GM10266 (cell line): Measurements from ENCODE around the gene PRLH.

Experiments used
- DNase-seq: peaks from one replicate; pipeline ENCODE4 v3.0.0; 2012; ENCODE audit errors: extremely low spot score
- TF ChIP-seq, protein P1 (sequence below): IDR thresholded peaks from 2 replicates; pipeline ENCODE4 v1.5.1; 2012; ENCODE audit warnings: mild to moderate bottlenecking, low read depth; ENCODE audit not compliant: control insufficient read depth, insufficient read depth; ENCODE audit errors: missing control alignments

The PRLH gene

DNA sequence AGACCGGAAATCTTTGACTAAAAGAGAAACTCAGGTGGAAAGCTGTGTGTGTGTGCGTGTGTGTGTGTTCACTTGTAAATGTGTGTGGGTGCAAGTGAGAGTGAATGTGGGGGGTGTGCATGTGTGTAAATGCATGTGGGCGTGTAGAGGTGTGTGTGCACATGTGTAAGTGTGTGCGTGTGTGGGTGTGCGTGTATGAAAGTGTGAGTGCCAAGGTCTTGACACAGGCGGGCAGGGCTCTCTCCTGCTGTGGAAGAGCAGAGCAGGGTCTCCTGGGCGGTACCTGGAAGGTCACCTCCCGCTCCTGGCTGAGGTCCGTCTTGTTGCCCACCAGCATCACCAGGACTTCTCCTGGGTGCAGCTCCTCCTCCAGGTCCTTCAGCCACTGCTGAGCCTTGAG is 10.6 kb downstream of the PRLH start:
- no peak for DNase-seq
- TF ChIP-seq, protein P1, sequence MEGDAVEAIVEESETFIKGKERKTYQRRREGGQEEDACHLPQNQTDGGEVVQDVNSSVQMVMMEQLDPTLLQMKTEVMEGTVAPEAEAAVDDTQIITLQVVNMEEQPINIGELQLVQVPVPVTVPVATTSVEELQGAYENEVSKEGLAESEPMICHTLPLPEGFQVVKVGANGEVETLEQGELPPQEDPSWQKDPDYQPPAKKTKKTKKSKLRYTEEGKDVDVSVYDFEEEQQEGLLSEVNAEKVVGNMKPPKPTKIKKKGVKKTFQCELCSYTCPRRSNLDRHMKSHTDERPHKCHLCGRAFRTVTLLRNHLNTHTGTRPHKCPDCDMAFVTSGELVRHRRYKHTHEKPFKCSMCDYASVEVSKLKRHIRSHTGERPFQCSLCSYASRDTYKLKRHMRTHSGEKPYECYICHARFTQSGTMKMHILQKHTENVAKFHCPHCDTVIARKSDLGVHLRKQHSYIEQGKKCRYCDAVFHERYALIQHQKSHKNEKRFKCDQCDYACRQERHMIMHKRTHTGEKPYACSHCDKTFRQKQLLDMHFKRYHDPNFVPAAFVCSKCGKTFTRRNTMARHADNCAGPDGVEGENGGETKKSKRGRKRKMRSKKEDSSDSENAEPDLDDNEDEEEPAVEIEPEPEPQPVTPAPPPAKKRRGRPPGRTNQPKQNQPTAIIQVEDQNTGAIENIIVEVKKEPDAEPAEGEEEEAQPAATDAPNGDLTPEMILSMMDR, result no peak

DNA sequence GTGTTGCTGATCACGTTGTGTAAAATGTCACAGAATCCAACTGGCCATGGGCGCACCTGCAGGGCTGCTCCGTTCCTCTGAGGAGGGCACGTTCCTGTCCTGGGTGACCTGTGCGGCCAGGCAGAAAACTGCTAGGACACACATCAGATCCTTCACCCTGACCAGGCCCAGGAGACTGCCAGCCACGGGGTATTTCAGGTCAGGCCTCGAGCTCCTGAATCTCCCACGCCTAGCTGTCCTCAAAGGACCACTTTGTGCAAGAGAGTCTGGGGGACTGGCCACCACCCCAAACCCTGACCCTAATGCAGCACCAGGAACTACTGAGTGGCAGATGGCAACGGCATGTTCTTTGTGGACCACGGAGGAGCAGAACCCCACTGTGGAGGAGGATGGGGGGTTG is 11.1 kb downstream of the PRLH start:
- TF ChIP-seq, protein P1, result no peak
- DNase-seq, result no peak

DNA sequence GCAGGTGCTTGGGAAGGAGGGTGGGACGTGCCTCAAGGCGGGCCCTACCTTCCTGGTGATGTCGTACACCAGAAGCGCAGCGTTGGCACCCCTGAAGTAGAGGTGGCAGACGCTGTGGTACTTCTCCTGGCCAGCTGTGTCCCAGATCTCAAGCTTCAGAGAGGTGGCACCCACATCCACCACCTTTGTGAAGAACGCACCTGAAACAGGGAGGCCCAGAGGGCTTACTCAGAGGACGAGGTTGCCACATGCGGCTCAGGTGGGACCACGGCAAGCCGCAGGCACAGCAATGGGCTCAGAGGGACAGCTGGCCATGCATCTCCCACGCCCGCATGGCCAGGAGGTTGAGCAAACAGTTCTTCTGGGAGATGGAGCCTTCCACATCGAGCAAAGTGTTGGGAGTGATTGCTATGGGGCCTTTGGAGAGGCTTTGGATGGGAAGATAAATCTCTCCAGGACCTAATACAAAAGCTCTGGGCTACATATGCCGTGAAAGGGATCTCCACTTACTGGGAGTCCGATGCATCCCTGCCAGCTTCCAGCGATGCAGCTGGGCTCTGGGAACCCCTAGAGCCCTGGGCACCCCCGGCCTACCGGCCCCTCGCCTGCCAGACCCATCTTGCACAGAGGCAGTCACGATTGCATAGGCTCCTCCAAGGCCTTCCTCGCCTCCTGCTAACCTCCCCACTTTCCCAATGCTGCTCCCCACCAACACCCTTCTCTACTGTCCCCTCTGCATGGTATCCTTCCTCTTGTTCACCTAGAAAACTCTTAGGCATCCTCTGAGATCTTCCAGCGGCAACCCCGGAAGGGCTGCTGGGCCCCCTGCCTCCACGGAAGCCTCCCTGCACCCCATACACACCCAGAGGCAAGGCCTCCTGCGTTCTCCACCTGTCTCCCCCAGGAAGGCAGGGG is 11.8 kb downstream of the PRLH start:
- DNase-seq, result no peak
- TF ChIP-seq, protein P1, result no peak

DNA sequence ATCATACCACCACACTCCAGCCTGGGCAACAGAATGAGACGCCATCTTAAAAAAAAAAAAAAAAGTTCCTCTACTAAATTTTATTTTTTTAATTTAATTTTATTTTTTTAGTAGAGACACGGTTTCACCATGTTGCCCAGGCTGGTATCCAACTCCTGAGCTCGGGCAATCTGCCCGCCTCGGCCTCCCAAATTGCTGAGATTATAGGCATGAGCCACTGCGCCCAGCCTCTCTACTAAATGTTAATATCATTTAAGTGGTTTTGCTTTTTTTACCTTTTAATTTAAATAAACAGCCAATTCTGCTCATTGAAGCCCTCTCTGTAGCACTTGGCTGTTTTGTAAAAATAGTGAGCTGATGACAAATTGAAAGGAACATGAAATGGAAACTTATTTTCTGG is 15.0 kb downstream of the PRLH start:
- no peak for DNase-seq
- TF ChIP-seq, protein P1, result no peak

DNA sequence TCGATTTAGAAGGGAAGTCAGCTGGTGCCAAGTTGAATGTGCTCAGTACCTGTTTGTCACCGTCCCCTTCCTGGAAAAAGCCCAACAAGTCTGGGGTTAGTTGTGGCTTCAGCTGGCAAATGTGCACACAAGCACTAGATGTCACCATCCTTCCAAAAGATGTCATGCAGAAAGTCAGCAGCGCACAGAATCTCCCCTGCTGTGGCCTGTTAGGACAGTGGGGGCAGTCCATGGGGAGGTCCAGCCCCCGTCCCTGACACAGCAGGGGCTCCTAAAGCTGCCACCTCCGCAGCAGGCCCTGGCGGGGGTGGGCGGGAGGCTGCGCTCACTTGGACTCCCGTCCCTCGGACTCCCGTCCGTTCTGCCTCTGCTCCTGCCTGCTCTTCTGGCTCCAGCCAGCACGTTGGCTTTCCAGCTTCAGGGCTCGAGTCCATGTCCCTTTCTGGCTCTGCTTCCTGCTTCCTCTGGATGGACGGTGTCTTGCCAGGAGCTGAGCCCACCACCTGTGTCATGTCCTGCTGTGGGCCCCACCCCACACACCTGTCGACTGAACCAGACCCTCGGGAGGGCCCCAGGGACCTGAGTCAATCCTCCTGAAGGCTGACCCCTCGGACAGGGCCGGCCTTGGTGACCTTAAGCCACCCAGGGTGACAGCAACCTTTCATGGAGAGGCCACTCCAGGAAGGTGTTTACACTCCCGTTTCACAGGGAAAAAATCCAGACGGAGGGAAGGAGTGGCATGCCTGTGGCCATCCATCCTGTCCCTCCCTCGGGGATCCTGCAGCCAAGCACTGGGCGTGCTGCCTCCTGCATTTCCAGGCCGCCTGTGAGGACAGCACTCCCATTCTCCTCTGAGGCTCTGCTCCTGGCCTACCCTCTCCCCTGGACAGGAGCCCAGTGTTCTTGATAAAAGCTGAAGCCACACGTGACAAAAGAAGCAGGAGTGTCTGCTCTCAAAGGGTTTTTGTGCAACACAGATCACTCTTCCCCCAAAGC is 15.7 kb downstream of the PRLH start:
- TF ChIP-seq, protein P1, result peak; percentile 51
- peak; percentile 45 for DNase-seq

DNA sequence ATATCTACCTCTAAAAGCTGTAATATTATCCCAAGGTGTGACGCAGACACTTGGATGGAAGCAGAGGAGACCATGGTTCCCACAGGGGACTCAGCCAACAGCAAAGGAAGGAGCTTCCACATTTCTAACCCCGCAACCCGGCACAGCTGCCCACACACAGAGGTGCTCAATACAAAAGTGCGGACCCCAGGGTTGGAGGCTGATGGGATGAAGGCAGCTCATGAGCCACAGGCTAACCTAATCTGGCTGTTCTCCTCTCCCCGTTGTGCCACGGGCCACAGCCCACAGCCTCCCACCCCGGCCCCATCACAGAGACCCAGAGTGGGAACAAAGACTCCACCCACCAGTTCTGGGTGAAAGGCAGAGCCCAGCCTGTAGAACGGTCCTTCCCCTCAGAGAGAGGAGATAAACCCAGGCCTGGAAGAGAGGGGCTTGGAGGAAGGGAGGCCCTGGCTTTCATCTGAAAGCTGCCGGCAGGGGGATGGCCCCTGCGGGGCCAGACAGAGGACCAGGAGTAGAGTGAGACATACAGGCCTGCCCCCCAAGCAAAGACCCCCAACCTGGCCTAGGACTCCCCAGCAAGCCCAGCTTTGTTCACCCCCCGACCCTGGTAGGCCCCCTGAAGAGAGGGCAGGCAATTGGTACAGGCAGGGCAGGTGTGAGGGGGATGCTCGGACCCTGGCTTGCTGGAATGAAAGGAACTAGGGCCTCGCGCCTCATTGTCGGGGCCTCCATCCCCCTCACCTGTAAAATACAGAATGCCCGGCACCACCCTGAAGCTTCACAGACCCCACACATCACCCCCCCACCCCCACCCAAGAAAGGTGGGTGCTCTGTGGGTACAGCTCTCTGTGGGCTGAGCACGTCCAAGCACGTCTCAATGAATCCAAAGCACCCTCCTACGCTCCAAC is 17.3 kb downstream of the PRLH start:
- DNase-seq, result no peak
- TF ChIP-seq, protein P1, result no peak
